Astrocyte (in vitro differentiated cells and primary cell): ENCODE results near the gene IQGAP3. TPM values are rescaled to one million over a fixed set of nuclear protein-coding genes. Genes with fewer than 3 reads are reported as not detected.

Experiments
- DNase-seq: peaks from one replicate; pipeline ENCODE4 v3.0.0-alpha.2; 2010; ENCODE audit warnings: low read depth
- FAIRE-seq: peaks from 2 replicates; lab custom pipeline; 2011; peaks lifted over from hg19 to GRCh38; lab: Jason Lieb, UNC
- H2AFZ ChIP-seq: 2 replicates; pipeline ENCODE4 v1.6.0; 2012; ENCODE audit warnings: low read depth, low read length, inconsistent platforms
- H3K27ac ChIP-seq: 2 replicates; pipeline ENCODE4 v1.5.1; 2011; ENCODE audit warnings: low read depth, low read length, inconsistent platforms
- H3K27me3 ChIP-seq: 2 replicates; pipeline ENCODE4 v1.6.0; 2011; ENCODE audit warnings: low read length, inconsistent platforms; ENCODE audit not compliant: insufficient read depth
- H3K36me3 ChIP-seq: 2 replicates; pipeline ENCODE4 v1.5.1; 2011; ENCODE audit warnings: low read length, inconsistent platforms; ENCODE audit not compliant: insufficient read depth
- H3K4me1 ChIP-seq: 2 replicates; pipeline ENCODE4 v1.5.1; 2011; ENCODE audit warnings: low read length, inconsistent platforms; ENCODE audit not compliant: insufficient read depth
- H3K4me2 ChIP-seq: 2 replicates; pipeline ENCODE4 v1.6.0; 2012; ENCODE audit warnings: low read length, inconsistent platforms
- H3K4me3 ChIP-seq: 2 replicates; pipeline ENCODE4 v1.5.1; 2011; ENCODE audit warnings: low read depth, mild to moderate bottlenecking, low read length, inconsistent platforms; ENCODE audit not compliant: insufficient read depth
- H3K79me2 ChIP-seq: 2 replicates; pipeline ENCODE4 v1.6.0; 2012; ENCODE audit warnings: mild to moderate bottlenecking, low read length, inconsistent platforms; ENCODE audit not compliant: insufficient read depth
- H3K9ac ChIP-seq: 2 replicates; pipeline ENCODE4 v1.6.0; 2012; ENCODE audit warnings: mild to moderate bottlenecking, low read length, inconsistent platforms
- H3K9me3 ChIP-seq: 2 replicates; pipeline ENCODE4 v1.5.1; 2012; ENCODE audit warnings: low read depth, mild to moderate bottlenecking, low read length, inconsistent platforms; ENCODE audit not compliant: insufficient read depth
- H4K20me1 ChIP-seq: 2 replicates; pipeline ENCODE4 v1.6.0; 2012; ENCODE audit warnings: low read length, inconsistent platforms; ENCODE audit not compliant: insufficient read depth
- H3K27ac Mint-ChIP-seq: one replicate; pipeline ENCODE4 v1.8.0; 2021; ENCODE audit warnings: mild to moderate bottlenecking, mixed read lengths; ENCODE audit not compliant: unreplicated experiment
- H3K27me3 Mint-ChIP-seq: one replicate; pipeline ENCODE4 v1.8.0; 2021; ENCODE audit warnings: low read depth, mixed read lengths; ENCODE audit not compliant: unreplicated experiment
- H3K36me3 Mint-ChIP-seq: one replicate; pipeline ENCODE4 v1.8.0; 2021; ENCODE audit warnings: low read depth, mixed read lengths; ENCODE audit not compliant: unreplicated experiment
- H3K4me1 Mint-ChIP-seq: one replicate; pipeline ENCODE4 v1.8.0; 2021; ENCODE audit warnings: low read depth, mixed read lengths; ENCODE audit not compliant: unreplicated experiment
- H3K4me3 Mint-ChIP-seq: one replicate; pipeline ENCODE4 v1.8.0; 2021; ENCODE audit warnings: mild to moderate bottlenecking, moderate library complexity, mixed read lengths; ENCODE audit not compliant: unreplicated experiment
- H3K9me3 Mint-ChIP-seq: one replicate; pipeline ENCODE4 v1.8.0; 2021; ENCODE audit warnings: mild to moderate bottlenecking, mixed read lengths; ENCODE audit not compliant: unreplicated experiment
- EZH2 ChIP-seq: IDR thresholded peaks from 2 replicates; pipeline ENCODE4 v1.6.1; 2012; ENCODE audit warnings: mild to moderate bottlenecking, low read length, inconsistent platforms; ENCODE audit not compliant: insufficient read depth
- total RNA-seq: library from RNA; stranded (reverse); gene quantifications from 2 replicates; pipeline ENCODE4 v1.2.1, GENCODE V29; 2021
- TF ChIP-seq, protein P1 (sequence below): IDR thresholded peaks from 2 replicates; pipeline ENCODE4 v1.5.1; 2011; ENCODE audit warnings: low read depth, mild to moderate bottlenecking, inconsistent platforms, low read length, moderate library complexity; ENCODE audit not compliant: insufficient read depth

The IQGAP3 gene
- total RNA-seq, 1 donor from 2014 or later, result 2.2 TPM

GRCh38 chr1:156498432-156499193 lies 73.8 kb downstream of the IQGAP3 start:
- Histone ChIP-seq H3K4me1 (peaks cover 63% of the 10 kb centered on the region), H3K27me3 (no peaks in the 10 kb centered on the region), H3K4me2 (peak overlapping the region; percentile 98), H3K79me2 (peaks cover 69% of the 10 kb centered on the region), H3K9ac (peak overlapping the region; percentile 98), H3K9me3 (no peaks in the 10 kb centered on the region), H3K4me3 (peak overlapping the region; percentile 91), H3K27ac (peak overlapping the region; percentile 72), H2AFZ (no peak overlapping the region), H3K36me3 (no peaks in the 10 kb centered on the region), H4K20me1 (peaks cover 61% of the 10 kb centered on the region)
- Mint-ChIP-seq H3K27ac (peak overlapping the region; percentile 83), H3K9me3 (no peaks in the 10 kb centered on the region), H3K27me3 (no peaks in the 10 kb centered on the region), H3K36me3 (peaks cover 5% of the 10 kb centered on the region), H3K4me3 (peak overlapping the region; percentile 91), H3K4me1 (peaks cover 52% of the 10 kb centered on the region)
- FAIRE-seq (no peak), DNase-seq (peak; percentile 48)
- no peak for TF ChIP-seq EZH2
- TF ChIP-seq, protein P1, sequence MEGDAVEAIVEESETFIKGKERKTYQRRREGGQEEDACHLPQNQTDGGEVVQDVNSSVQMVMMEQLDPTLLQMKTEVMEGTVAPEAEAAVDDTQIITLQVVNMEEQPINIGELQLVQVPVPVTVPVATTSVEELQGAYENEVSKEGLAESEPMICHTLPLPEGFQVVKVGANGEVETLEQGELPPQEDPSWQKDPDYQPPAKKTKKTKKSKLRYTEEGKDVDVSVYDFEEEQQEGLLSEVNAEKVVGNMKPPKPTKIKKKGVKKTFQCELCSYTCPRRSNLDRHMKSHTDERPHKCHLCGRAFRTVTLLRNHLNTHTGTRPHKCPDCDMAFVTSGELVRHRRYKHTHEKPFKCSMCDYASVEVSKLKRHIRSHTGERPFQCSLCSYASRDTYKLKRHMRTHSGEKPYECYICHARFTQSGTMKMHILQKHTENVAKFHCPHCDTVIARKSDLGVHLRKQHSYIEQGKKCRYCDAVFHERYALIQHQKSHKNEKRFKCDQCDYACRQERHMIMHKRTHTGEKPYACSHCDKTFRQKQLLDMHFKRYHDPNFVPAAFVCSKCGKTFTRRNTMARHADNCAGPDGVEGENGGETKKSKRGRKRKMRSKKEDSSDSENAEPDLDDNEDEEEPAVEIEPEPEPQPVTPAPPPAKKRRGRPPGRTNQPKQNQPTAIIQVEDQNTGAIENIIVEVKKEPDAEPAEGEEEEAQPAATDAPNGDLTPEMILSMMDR, result no peak

DNA sequence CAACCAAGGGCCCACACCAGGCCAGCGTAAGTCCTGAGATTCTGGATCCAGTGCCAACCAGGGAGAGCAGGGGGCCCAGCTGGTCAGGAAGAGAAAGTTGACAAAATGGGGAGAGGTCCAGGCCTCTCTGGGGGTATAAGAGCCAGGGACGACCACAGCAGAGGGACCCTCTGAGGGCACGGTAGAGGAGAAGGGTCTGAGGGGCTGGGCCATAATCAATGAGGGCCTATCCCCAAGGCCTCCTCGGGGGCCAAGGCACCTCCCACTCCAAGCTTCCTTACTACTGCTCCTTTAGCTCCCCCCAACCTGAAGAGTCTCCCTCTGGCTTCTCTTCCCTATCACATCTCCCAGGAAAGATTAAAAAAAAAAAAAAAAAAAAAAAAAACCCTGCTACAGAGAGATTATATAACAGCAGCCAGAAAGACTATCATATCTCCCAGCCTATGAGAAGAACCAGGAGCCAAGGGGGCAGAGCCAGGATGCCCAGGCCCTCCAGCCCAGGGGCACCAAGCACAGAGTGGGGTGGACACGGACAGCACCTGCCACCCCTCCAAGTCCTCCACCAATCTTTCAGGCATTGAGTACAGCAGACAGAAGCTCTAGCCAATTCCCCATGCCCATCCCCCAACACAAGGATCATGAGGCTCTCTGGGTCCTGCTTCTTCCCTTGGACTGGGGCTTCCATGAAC lies 74.5 kb downstream of the IQGAP3 start:
- no peak overlapping the region for H3K27ac ChIP-seq
- no peak overlapping the region for H2AFZ ChIP-seq
- peaks cover 68% of the 10 kb centered on the region for H4K20me1 ChIP-seq
- H3K9me3 ChIP-seq, result no peaks in the 10 kb centered on the region
- peaks cover 76% of the 10 kb centered on the region for H3K79me2 ChIP-seq
- DNase-seq (no peak), FAIRE-seq (no peak)
- no peaks in the 10 kb centered on the region for H3K36me3 ChIP-seq
- no peaks in the 10 kb centered on the region for H3K9me3 Mint-ChIP-seq
- H3K9ac ChIP-seq, result peak overlapping the region; percentile 98
- no peak overlapping the region for H3K4me3 ChIP-seq
- peaks cover 7% of the 10 kb centered on the region for H3K36me3 Mint-ChIP-seq
- no peaks in the 10 kb centered on the region for H3K27me3 Mint-ChIP-seq
- TF ChIP-seq EZH2, result no peak
- TF ChIP-seq, protein P1, result no peak
- H3K27ac Mint-ChIP-seq, result peak overlapping the region; percentile 83
- H3K27me3 ChIP-seq, result no peaks in the 10 kb centered on the region
- H3K4me1 Mint-ChIP-seq, result peaks cover 47% of the 10 kb centered on the region
- peak overlapping the region; percentile 91 for H3K4me3 Mint-ChIP-seq
- H3K4me1 ChIP-seq, result peaks cover 59% of the 10 kb centered on the region
- H3K4me2 ChIP-seq, result peak overlapping the region; percentile 98
